Sigmoid colon (tissue), 3 donors: ENCODE results near the gene SLC12A8.

ENCODE experiments used
- POLR2A ChIP-seq, 2 donors: fragments of 450-650 bp; IDR thresholded peaks; one replicate each; pipeline ENCODE4 v1.6.1; 2016; ENCODE audit warnings: antibody characterized with exemption in 2 of 2, mild to moderate bottlenecking in 2 of 2, moderate library complexity in 2 of 2
- TF ChIP-seq, protein P1 (sequence below), 4 experiments: fragments of 450-650 bp in 3 of 4; fragments of 200-600 bp in 1 of 4; IDR thresholded peaks; one replicate each; pipeline ENCODE4 v1.5.1; 2016 to 2019; ENCODE audit warnings: antibody characterized with exemption in 4 of 4, mild to moderate bottlenecking in 3 of 4, moderate library complexity in 2 of 4

DNA sequence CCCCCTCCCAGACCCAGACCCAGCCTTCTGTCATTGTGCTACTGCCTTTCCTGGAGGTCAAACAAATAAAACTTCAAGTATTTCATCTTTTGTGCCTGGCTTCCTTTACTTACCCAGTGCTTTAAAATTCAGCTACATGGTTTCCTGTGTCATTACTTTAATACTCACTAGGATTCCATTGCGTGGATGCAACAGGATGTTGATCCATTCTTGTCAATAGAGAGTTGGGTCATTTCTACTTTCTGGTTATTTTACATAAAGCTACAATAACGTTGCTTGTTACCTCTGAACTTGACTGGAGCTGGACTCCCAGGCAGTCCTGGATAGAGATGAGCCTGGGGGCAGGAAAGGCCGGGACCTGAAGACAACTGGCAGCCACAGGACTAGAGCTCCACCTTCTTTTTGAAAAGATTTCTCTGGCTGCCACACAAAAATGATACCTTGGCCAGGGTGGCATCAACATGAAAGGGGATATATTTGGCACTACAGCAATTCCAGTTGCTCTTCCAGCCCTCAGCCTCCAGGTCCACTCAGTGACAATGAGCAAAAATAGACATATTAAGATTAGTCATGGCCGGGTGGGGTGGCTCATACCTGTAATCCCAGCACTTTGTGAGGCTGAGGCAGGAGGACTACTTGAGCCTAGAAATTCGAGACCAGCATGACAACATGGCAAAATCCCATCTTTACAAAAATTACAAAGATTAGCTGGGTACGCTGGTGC is 133.4 kb downstream of the SLC12A8 start:
- TF ChIP-seq POLR2A (IDR thresholded peaks at IDR 0.05) = no peak
- TF ChIP-seq, protein P1, sequence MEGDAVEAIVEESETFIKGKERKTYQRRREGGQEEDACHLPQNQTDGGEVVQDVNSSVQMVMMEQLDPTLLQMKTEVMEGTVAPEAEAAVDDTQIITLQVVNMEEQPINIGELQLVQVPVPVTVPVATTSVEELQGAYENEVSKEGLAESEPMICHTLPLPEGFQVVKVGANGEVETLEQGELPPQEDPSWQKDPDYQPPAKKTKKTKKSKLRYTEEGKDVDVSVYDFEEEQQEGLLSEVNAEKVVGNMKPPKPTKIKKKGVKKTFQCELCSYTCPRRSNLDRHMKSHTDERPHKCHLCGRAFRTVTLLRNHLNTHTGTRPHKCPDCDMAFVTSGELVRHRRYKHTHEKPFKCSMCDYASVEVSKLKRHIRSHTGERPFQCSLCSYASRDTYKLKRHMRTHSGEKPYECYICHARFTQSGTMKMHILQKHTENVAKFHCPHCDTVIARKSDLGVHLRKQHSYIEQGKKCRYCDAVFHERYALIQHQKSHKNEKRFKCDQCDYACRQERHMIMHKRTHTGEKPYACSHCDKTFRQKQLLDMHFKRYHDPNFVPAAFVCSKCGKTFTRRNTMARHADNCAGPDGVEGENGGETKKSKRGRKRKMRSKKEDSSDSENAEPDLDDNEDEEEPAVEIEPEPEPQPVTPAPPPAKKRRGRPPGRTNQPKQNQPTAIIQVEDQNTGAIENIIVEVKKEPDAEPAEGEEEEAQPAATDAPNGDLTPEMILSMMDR (IDR thresholded peaks at IDR 0.05) = no peak
